ENCODE data around the gene CCDC85B.

The CCDC85B gene

DNA sequence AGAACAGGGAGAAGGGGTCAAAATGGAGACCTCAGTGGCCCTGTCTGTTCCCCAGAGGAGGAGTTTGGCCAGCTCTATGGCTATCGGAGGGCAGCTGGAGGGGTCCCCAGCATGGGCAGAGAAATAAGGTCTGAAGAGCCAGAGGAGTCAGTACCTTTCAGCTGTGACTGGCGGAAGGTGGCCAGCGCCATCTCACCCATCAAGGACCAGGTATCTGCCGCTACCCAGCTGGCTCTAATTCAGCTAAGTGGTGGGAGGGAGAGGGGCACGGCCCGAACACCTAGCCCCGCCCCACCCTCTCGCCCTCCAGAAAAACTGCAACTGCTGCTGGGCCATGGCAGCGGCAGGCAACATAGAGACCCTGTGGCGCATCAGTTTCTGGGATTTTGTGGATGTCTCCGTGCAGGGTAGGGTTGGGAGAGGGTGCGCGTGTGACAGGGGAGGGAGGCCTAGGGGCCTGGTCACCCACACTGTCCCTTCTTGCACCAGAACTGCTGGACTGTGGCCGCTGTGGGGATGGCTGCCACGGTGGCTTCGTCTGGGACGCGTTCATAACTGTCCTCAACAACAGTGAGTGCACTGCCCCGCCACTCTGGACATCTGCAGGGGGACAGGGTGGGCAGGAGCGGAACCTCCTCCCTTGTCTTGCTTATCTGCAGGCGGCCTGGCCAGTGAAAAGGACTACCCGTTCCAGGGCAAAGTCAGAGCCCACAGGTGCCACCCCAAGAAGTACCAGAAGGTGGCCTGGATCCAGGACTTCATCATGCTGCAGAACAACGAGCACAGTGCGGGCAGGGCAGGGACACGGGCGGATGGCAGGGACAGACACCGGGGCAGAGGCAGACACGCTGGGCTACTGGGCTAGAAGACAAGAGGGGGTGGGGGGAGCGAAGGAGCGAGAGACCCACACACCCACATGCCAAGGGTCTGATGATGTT lies 8.1 kb upstream of the CCDC85B start:
- Histone ChIP-seq H3K9me3 (ENCODE audit: insufficient read depth, low read length) (peaks cover 20% of the 10 kb centered on the region; the same call in 1 of the 2 replicates), H3K27me3 (ENCODE audit: insufficient read depth, insufficient read length) (no peaks in the 10 kb centered on the region), H3K36me3 (ENCODE audit: insufficient read depth, insufficient read length, low read length) (peaks cover 66% of the 10 kb centered on the region), H3K4me3 (ENCODE audit: insufficient read length, low read depth) (no peak overlapping the region), H3K9ac (ENCODE audit: insufficient read length, low read depth) (no peak overlapping the region), H3K4me1 (ENCODE audit: insufficient read depth, insufficient read length) (peaks cover 9% of the 10 kb centered on the region)
- DNase-seq (ENCODE audit: low read depth, low spot score), result no peak
- TF ChIP-seq ZNF274 (IDR thresholded peaks at IDR 0.05; ENCODE audit: low read depth, low read length) (no peak), YY1 (IDR thresholded peaks at IDR 0.05; ENCODE audit: insufficient read depth, insufficient read length) (no peak), SUZ12 (IDR thresholded peaks at IDR 0.05; ENCODE audit: extremely low read depth, insufficient read depth, insufficient read length) (no peak)

DNA sequence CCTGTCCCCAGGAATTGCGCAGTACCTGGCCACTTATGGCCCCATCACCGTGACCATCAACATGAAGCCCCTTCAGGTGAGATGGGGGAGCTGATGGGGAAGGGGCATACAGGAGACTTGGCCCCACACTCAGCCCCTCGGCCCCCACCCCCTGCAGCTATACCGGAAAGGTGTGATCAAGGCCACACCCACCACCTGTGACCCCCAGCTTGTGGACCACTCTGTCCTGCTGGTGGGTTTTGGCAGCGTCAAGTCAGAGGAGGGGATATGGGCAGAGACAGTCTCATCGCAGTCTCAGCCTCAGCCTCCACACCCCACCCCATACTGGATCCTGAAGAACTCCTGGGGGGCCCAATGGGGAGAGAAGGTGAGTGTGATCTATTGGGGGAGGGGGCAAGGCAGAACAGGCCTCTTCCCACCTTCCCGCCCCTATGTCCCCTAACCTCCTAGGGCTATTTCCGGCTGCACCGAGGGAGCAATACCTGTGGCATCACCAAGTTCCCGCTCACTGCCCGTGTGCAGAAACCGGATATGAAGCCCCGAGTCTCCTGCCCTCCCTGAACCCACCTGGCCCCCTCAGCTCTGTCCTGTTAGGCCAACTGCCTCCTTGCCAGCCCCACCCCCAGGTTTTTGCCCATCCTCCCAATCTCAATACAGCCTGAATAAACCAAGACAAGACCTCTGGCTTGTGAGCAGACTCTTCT lies 7.3 kb upstream of the CCDC85B start:
- Histone ChIP-seq H3K9ac (ENCODE audit: insufficient read length, low read depth) (no peak overlapping the region), H3K9me3 (ENCODE audit: insufficient read depth, low read length) (peaks cover 20% of the 10 kb centered on the region; the same call in 1 of the 2 replicates), H3K4me3 (ENCODE audit: insufficient read length, low read depth) (no peak overlapping the region), H3K27me3 (ENCODE audit: insufficient read depth, insufficient read length) (no peaks in the 10 kb centered on the region), H3K36me3 (ENCODE audit: insufficient read depth, insufficient read length, low read length) (peaks cover 66% of the 10 kb centered on the region), H3K4me1 (ENCODE audit: insufficient read depth, insufficient read length) (peaks cover 10% of the 10 kb centered on the region)
- no peak for TF ChIP-seq ZNF274 (IDR thresholded peaks at IDR 0.05; ENCODE audit: low read depth, low read length)
- no peak for DNase-seq (ENCODE audit: low read depth, low spot score)

DNA sequence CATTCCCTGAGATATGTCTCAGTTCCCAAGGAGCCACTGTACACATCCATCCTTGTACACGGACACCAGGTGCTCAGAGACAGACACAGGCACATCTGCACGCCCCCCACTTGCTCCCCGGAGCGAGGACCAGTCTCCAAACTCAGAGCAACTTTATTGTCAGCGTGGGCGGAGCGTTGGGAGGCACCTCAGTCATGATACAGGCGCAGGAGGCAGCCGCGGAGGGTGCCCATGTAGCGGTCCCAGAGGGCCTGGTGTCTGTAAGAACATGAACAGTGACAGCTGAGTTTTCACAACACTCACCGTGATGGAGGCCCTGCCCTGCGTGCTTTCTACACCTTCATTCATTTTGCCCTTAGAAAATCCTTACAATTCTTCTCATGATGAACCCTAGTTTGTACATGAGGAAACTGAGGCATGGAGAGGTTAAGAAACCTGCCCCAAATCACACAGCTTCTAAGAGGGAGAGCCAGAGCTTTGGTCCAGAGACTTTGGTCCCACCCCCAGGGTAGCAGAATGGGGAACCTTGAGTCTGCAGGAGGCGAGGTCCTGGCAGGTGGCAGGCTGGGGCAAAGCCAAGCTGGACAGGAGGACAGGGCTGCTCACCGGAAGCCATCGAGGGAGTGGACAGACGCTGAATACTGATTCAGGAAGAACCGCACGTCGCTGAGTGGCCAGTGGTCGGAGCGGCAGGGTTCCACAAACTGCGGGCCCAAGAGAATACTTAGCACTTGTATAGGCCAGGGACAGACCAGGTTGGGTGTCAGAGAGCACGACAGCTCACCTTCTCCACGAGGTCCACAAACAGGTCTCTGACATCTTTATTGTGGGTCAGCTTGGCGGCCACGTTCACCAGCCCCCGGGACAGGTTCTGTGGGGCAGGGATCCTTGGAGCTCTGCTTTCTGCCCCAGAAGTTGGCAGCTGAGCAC lies 6.4 kb upstream of the CCDC85B start:
- no peak for DNase-seq (ENCODE audit: low read depth, low spot score)
- peak overlapping the region; percentile 46 for H3K9ac ChIP-seq (ENCODE audit: insufficient read length, low read depth)
- peaks cover 66% of the 10 kb centered on the region for H3K36me3 ChIP-seq (ENCODE audit: insufficient read depth, insufficient read length, low read length)
- no peak overlapping the region for H3K4me3 ChIP-seq (ENCODE audit: insufficient read length, low read depth)
- peaks cover 20% of the 10 kb centered on the region; the same call in 1 of the 2 replicates for H3K9me3 ChIP-seq (ENCODE audit: insufficient read depth, low read length)
- H3K27me3 ChIP-seq (ENCODE audit: insufficient read depth, insufficient read length), result peaks cover 1% of the 10 kb centered on the region
- TF ChIP-seq SUZ12 (IDR thresholded peaks at IDR 0.05; ENCODE audit: extremely low read depth, insufficient read depth, insufficient read length), result no peak
- TF ChIP-seq ZNF274 (IDR thresholded peaks at IDR 0.05; ENCODE audit: low read depth, low read length), result no peak
- no peak for TF ChIP-seq YY1 (IDR thresholded peaks at IDR 0.05; ENCODE audit: insufficient read depth, insufficient read length)
- peaks cover 10% of the 10 kb centered on the region for H3K4me1 ChIP-seq (ENCODE audit: insufficient read depth, insufficient read length)

DNA sequence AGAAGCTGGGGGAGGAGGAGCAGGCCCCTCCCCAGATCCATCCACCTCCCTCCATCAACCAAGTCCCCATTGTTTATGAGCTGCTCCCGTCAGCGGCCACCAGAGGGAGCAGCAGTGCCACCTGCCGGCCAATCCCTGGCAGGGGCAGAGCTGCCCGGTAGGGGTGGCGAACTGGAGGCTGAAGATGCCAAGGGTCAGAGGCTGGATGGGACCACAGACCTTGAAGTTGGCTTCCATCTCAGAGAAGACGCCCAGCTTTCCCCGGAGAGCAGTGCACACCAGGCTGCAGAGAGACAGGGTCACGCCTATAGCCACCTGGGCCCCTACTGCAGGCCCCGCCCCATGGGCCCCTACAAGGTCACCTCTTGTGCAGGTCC lies 5.8 kb upstream of the CCDC85B start:
- Histone ChIP-seq H3K36me3 (ENCODE audit: insufficient read depth, insufficient read length, low read length) (peaks cover 66% of the 10 kb centered on the region), H3K27me3 (ENCODE audit: insufficient read depth, insufficient read length) (peaks cover 8% of the 10 kb centered on the region), H3K4me3 (ENCODE audit: insufficient read length, low read depth) (no peak overlapping the region), H3K4me1 (ENCODE audit: insufficient read depth, insufficient read length) (peaks cover 13% of the 10 kb centered on the region), H3K9me3 (ENCODE audit: insufficient read depth, low read length) (peaks cover 20% of the 10 kb centered on the region; the same call in 1 of the 2 replicates), H3K9ac (ENCODE audit: insufficient read length, low read depth) (no peak overlapping the region)
- DNase-seq (ENCODE audit: low read depth, low spot score), result no peak
- no peak for TF ChIP-seq YY1 (IDR thresholded peaks at IDR 0.05; ENCODE audit: insufficient read depth, insufficient read length)
- TF ChIP-seq ZNF274 (IDR thresholded peaks at IDR 0.05; ENCODE audit: low read depth, low read length), result no peak
- no peak for TF ChIP-seq SUZ12 (IDR thresholded peaks at IDR 0.05; ENCODE audit: extremely low read depth, insufficient read depth, insufficient read length)

DNA sequence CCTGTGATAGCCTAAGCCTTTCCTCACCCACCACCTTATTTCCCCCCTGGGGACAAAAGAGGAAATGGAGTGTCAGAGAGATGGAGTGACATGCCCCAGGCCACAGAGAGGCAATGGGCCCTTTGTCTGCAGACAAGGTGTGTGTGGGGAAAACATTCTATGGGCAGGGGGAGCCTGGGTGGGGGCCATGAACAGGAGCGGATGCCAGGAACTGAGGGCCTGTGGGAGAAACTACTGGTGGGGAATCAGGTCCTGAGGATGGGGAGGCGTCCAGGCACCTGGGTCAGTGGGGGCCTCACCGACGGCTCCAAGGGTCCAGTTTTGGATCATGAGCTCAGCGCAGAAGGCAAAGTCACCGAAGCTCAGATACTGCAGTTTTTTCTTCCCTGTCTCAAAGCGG lies 5.2 kb upstream of the CCDC85B start:
- Histone ChIP-seq H3K9ac (ENCODE audit: insufficient read length, low read depth) (no peak overlapping the region), H3K4me1 (ENCODE audit: insufficient read depth, insufficient read length) (peaks cover 13% of the 10 kb centered on the region), H3K4me3 (ENCODE audit: insufficient read length, low read depth) (no peak overlapping the region)

DNA sequence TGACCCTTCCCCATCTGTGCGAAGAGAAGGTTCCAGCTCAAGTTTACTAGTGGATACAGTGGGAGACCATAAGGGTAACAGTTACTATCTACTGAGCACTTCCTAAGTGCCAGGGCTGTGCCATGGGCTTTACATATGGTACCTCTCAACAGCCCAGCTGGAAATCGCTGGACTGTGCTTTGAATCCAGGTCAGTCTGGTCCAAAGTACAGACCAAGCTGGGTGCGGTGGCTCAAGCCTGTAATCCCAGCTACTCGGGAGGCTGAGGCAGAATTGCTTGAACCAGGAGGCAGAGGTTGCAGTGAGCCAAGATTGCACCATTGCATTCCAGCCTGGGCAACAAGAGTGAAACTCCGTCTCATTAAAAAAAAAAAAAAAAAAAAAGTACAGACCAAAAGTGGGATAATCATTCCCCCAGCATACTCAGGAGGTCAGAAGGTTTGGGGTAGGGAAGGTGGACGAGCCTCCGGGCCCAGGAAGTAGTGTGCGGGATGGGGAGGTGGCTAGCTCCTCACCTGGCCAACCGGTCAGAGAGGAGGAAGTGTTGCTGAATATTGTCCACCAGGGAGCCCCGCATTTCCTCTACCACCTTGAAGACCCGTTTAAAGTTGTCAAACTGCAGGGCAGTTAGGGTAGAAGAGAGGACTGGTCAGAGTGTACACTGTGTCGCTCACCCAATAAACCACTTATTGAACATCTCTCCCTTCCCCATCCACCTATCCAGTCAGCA lies 4.5 kb upstream of the CCDC85B start:
- TF ChIP-seq YY1 (IDR thresholded peaks at IDR 0.05; ENCODE audit: insufficient read depth, insufficient read length) (no peak), SUZ12 (IDR thresholded peaks at IDR 0.05; ENCODE audit: extremely low read depth, insufficient read depth, insufficient read length) (no peak), ZNF274 (IDR thresholded peaks at IDR 0.05; ENCODE audit: low read depth, low read length) (no peak)

More for the DNA sequence above, 5.2 kb upstream of the CCDC85B start:
- peaks cover 13% of the 10 kb centered on the region for H3K27me3 ChIP-seq (ENCODE audit: insufficient read depth, insufficient read length)
- no peak for TF ChIP-seq SUZ12 (IDR thresholded peaks at IDR 0.05; ENCODE audit: extremely low read depth, insufficient read depth, insufficient read length)
- TF ChIP-seq YY1 (IDR thresholded peaks at IDR 0.05; ENCODE audit: insufficient read depth, insufficient read length), result no peak
- no peak for TF ChIP-seq ZNF274 (IDR thresholded peaks at IDR 0.05; ENCODE audit: low read depth, low read length)
- DNase-seq (ENCODE audit: low read depth, low spot score), result no peak
- H3K9me3 ChIP-seq (ENCODE audit: insufficient read depth, low read length), result peaks cover 20% of the 10 kb centered on the region; the same call in 1 of the 2 replicates
- peaks cover 66% of the 10 kb centered on the region for H3K36me3 ChIP-seq (ENCODE audit: insufficient read depth, insufficient read length, low read length)

More for the DNA sequence above, 4.5 kb upstream of the CCDC85B start:
- DNase-seq (ENCODE audit: low read depth, low spot score), result no peak
- H3K36me3 ChIP-seq (ENCODE audit: insufficient read depth, insufficient read length, low read length), result peaks cover 63% of the 10 kb centered on the region
- H3K9ac ChIP-seq (ENCODE audit: insufficient read length, low read depth), result no peak overlapping the region
- H3K4me3 ChIP-seq (ENCODE audit: insufficient read length, low read depth), result no peak overlapping the region
- peaks cover 20% of the 10 kb centered on the region; the same call in 1 of the 2 replicates for H3K9me3 ChIP-seq (ENCODE audit: insufficient read depth, low read length)
- peaks cover 14% of the 10 kb centered on the region for H3K27me3 ChIP-seq (ENCODE audit: insufficient read depth, insufficient read length)
- H3K4me1 ChIP-seq (ENCODE audit: insufficient read depth, insufficient read length), result peaks cover 13% of the 10 kb centered on the region
